GM19452 (cell line): ENCODE data around the gene PBX2.
"Not testable (repeated sequence)": the region's sequence is repeated elsewhere in the genome, so short reads cannot be mapped to it uniquely, and the experiment has no call there.

Experiments used
- ATAC-seq: cut with Tn5 transposase; IDR thresholded peaks from one replicate; pipeline ENCODE4 v1.9.1; 2021; ENCODE audit not compliant: unreplicated experiment

PBX2 gene

DNA sequence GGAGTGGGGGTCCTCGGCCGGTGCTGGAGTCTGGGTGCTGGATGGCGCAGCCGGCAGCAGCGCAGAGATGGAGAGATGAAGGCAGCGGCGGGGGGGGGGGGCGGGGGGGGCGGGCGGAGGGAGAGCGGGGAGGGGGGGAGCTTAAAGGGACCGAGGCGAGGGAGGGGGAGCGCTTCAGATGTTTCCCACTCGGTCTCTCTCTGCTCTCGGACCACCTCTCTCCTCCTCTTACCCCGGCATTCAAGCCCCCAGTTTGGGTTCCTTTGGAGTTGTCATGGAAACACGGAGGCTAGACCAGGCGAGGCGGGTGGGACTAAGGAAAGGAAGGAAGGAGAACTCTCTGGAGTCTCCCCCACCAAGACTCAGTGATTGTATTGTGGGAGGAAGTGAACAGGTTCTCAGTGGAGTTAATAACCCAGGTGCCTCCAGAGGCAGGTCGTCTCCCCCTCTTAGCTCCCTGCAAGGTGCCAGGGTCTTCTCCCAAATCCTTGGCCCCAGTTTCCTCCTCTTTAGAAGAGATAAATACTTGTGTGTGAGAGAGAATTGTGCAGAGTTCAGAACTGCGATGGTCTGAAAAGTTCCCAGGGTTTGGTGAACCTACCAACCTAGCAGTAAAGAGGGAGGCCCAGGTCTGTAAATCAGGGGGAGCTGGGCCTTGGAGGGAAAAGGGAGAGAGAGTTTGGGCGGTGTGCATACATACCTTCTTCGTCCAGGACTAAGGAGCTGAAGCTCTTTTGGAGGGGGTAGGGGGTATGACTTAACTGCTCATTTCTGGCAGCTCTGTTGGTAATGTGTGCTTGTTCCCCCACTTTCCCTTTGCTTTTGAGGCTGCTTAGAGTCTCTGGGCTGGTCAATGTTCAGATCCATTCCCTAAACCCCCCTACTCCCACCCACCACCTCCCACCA is 37.9 kb downstream of the PBX2 start, which contains the start of gene PRRT1:
PRRT1 (minus strand) TSS at position 77 of the 906 bp plus-strand sequence. CDS start 112 bp downstream, outside the sequence.
- ATAC-seq, result no peak

DNA sequence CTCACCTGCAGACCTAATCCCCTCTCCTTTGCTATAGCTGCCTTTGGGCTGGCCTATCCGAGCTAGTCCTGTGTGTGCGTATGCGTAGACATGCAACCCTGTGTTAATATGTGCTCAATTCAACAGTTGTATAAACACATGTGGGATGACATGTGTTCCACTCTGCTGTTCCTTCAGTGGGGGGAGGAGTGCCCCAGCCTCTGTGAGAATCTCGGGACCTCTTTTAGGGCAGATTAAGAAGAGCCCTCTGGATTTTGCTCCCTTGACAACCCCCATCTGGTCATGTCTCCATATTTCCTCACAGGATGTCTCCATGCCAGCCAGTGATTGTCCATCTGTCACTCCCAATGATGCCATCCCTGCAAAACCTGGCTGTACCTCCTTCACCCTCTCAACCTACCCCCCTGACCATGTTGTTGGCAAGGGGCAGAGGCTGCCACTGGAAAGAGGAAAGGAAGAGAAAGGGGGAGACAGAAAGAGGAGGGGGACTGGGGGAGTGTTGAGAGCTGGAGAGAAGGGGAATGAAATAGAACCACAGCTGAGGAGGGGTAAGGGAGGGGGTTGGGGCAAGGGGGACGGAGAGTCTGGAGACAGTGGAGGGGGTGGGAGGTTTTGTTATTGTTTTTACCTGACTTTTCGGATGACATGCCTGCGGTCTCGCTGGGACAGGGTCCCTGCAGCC is 38.7 kb downstream of the PBX2 start:
- ATAC-seq, result no peak

DNA sequence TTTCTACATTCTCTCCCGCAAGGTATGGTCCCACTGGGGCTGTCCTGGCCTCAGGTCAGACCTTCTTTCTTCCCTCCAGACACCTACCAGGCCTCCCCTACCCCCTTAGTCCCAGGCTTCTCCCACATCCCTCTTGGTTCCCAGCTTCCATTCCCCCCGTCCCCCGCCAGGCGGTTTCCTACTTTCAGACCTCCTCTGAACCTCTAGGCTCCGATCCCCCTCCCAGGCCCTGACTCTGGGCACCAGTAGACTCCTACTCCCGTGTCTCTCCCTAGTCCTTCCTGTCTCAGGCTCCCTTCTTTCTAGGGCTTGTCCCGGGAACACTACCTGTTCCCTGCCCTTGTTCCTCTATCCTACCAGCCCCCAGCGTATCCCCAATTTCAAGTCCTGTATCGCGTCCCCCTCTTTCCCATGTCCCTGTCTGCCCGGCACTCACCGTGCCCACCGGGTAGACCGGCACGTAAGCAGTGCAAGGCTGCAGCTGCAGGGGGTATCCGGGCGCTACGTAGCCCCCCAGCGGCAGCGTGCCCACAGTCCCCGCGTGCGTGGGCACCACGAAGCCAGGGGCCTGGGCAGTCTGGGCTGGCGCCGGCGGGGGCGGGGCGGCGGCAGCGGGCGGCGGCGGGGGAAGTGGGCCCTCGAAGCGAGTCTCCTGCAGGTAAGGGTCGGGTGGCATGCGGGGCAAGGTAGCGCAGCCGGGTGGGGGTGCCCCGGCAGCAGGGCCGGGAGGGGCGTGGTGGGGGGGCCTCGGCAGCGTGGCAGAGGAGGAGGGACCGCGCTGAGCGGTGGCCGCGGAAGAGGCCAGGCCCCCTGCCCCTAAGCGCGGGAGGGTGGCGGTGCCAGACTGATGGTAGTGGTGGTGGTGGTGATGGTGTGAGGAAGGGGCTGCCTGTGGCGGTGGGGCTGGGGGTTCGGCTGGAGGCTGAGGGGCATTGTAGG is 39.8 kb downstream of the PBX2 start:
- no peak for ATAC-seq

DNA sequence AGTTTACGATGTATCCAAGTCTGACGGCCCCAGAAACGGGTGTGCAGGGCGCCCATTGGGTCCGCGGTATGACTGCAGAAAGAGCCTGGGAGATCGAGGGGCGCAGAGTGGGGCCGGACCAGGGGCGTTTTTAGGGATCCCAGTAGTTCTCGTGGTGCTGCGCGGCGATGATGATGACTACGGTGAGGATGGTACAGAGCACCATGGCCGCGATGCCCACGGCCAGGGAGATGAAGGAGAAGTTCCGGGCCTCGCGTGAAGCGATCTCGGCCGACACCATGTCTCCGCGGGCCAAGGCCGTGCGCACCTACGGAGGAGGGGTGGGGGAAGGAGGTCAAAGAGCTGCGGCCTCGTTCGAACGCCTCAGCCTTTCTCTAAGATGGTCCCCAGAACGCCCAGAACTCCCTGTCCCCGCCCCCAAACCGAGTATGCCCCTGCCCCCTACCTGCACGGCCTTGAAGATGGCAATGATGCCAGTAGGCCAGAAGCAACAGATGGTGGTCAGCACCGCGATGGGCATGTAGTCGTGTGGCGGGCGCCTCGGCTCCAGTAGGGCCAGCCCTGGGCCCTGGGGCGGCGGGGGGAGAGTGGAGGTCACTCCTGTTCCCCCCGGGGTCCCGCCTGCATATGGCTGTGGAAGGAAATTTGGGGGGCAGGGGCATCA is 40.8 kb downstream of the PBX2 start:
- ATAC-seq, result no peak

DNA sequence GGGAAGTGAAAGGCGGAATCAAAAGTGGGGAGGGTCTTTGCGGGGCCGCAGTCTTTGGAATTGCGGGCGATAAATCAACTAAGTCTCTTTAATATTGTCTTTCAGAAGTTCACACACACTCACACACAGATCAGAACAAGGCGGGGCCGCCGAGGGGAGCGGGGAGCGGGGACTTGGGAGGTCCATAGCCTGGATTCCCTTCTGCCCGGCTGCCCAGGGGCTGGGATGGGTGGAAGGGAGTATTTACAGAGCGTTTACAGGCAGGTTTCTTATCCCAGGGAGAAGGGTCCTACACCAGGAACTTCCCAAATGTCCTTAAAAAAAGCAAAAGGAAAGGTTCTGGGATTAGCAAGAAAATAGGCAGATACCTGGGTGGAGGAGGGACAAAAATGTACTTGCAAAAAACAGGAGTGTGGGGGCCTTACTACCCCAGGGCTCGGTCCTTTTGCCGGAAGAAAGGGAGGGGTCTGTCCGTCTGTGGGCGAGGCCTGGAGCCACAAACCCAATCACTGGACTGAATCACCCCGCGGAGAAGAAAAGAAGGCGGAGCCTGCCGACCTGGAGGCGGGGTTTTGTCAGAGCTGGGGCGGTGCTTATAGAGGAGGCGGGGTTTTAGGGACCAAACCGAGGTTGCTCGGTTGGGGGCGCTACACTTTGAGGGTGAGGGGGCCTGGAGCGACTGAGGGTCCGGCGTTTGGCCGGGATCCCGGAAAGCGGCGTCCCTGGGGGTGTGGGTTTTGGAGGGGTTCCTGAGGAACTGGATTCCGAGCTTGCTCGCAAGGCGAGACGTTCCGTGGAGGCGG is 41.5 kb downstream of the PBX2 start:
- ATAC-seq, result no peak

DNA sequence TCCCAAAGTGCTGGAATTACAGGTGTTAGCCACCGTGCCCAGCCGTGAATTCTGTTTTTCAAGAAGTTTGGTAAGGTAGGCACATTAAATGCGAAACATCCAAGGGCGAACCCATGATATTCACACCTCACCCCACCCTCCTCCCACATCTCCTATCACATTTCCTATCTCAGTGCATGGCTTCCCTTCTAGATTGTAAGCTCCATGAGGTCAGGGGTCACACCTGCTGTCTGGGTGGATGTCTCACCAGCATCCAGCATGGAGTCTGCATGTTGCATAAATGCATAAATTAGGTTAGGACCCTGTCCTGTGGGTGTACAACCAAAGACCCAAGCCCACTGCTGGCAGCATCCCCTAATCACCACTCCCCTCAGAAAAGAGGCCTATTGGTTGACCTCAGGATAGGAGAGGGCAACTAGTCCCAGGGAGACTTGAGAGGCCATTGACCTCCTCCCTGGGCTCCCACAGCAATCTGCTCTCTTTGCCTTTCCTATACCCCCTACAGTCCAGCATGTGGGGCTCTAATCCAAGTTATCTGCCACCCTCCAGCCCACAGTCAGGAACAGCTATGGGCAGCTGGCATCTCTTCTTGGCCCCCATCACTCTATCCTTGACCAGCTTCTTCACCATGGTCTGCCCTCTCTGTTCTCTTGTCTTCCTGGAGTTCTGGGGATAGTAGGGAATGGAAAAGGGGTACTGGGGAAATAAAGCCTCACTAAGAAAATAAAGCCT is 42.4 kb downstream of the PBX2 start:
- ATAC-seq, result no peak

DNA sequence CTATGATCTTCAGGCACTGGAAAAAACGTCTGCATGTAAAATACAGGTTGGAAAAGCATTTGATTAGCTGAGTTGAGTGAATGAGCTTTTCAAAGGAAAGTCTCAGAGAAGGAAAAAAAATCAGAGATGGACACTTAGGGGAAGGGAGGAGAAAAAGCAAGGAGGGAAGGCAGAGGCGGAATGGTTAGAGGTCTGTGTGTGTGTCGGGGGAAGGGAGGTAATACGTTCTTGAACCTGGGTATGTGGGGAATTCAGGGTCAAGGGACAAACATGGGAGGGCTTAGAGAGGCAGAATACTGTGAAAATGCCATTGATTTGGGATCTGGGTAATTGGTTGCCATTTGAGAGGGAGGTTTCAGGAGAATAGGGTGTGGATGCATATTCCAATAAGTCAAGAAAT is 43.3 kb downstream of the PBX2 start:
- no peak for ATAC-seq

DNA sequence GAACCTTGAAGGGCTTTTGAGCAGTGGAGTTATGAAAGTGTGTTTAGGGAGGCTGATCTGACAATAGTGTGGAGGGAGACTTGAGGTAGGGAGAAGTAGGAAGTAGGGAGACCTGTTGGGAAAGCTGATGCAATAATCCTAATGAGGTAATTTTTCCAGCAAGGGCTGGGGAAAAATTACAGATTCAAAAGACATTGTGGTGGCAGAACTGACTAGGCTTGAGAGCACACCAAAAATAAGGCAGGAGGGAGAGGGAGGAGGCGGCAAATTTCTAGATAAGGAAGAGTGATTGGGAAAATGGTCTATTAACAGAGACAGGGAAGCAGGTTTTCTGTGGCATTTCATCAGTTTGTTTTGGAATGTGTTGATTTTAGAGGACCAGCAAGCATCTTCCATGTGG is 43.7 kb downstream of the PBX2 start:
- no peak for ATAC-seq

DNA sequence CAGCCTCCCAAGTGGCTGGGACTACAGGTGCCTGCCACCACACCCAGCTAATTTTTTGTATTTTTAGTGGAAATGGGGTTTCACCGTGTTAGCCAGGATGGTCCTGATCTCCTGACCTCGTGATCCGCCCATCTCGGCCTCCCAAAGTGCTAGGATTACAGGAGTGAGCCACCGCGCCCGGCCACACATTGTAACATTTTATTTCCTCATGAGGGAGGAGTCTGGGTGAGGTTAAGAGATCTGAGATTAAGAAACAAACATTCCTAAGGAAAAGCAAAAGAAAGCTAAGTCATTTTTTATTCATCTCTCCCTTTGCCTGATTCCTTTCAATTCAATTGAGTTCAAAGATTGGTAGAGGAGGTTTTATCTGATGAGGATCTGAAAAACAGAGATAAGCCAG is 45.8 kb downstream of the PBX2 start:
- not testable (repeated sequence) for ATAC-seq

DNA sequence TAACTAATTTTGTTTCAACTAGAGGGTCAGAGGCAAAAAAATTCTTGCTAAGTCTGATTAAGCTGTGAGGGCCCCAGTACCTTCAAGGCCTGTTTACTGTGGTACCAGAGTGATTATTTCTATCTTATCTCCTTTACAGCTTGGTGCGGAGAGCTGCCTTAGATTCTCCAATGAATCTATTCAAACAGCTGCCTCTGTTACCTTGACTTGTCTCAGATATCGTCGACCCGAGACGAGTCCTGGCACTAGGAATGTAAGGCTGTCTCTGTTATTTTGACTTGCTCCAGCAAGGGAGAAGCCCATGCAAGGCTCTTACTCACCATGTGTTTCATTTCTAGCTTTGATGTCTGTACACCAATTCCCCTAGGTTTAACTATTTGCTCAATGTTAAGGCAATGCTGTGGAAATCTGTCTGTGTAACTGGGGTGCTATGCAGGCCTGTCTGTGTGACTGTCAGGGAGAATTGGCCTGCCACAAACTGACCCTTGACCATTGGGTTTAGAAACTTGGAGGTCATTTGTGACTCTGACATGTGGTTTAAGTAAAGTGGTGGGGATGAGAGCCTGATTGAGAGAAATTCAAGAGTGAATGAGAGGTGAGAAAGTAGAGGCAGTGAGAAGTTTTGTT is 49.5 kb downstream of the PBX2 start:
- ATAC-seq, result no peak

DNA sequence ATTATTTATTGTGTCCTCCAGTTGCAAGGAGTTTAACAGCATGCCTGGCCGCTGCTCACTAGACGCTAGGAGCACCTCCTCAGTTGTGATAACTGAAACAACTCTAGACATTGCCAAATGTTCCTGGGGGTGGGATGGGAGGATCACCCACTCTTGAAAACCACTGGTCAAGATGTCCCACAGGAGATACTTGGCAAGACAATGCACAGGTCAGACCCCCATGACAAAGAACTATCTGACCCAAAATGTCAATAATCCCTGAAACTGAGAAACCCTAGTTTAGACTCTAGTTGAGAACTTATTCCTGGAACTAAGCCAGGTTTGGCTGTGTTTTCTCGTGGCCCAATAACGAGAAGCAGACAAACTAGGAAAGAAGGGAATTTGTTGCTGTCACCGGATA is 50.4 kb downstream of the PBX2 start:
- ATAC-seq, result no peak

DNA sequence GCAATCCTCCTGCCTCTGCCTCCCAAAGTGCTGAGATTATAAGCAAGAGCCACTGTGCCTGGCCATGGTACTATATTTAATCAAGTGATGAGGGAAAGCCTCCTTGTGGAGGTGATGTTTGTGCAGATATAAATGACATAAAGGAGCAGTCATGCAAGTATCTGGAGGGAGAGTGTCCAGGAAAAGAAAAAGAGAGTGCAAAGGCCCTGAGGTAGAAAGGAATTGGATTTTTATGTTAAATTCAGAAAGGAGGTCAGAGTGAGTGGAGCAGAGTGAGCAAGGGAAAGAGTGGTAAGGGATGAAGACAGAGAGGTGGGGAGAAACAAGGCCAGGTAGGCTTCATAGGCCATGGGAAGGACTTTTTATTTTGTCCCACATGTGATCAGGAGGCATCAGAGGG is 52.5 kb downstream of the PBX2 start:
- ATAC-seq, result no peak
